H1 (cell line): ENCODE results near the gene TXN2. TPM values are rescaled to one million over a fixed set of nuclear protein-coding genes. Genes with fewer than 3 reads are reported as not detected.

Source experiments
- CTCF ChIA-PET: fragments of 300-600 bp; sonication (Branson Sonifier 250); formaldehyde crosslinking; loops from one replicate; lab custom pipeline; 2021; ENCODE audit not compliant: partially characterized antibody; lab: Charles Lee
- POLR2A ChIA-PET: fragments of 300-600 bp; sonication (Branson Sonifier 250); formaldehyde crosslinking; loops from one replicate; lab custom pipeline; 2021; ENCODE audit warnings: inconsistent platforms; ENCODE audit not compliant: partially characterized antibody; lab: Charles Lee
- DNase-seq, 2 experiments: peaks; one replicate each; pipeline versions ENCODE4 v3.0.0 to v3.0.0-alpha.2; 2010 to 2022; ENCODE audit warnings: low spot score in 2 of 2, low read depth in 1 of 2, mixed read lengths in 1 of 2
- FAIRE-seq: peaks from 2 replicates; lab custom pipeline; 2011; peaks lifted over from hg19 to GRCh38; lab: Jason Lieb, UNC
- H2AFZ ChIP-seq: 2 replicates; pipeline ENCODE4 v1.8.1; 2012; ENCODE audit warnings: low read length, inconsistent platforms
- H2AK5ac ChIP-seq: 2 replicates; pipeline ENCODE4 v1.6.1; 2013; ENCODE audit warnings: low read depth, low read length
- H2BK120ac ChIP-seq: replicated peaks from 2 replicates; pipeline ENCODE3; 2013; ENCODE audit warnings: low read depth, low read length, inconsistent platforms
- H2BK12ac ChIP-seq: 2 replicates; pipeline ENCODE4 v1.6.1; 2013; ENCODE audit warnings: low read depth, low read length
- H2BK15ac ChIP-seq: 2 replicates; pipeline ENCODE4 v1.6.1; 2013; ENCODE audit warnings: low read length
- H2BK20ac ChIP-seq: 2 replicates; pipeline ENCODE4 v1.6.1; 2013; ENCODE audit warnings: low read length
- H2BK5ac ChIP-seq: 2 replicates; pipeline ENCODE4 v1.6.1; 2013; ENCODE audit warnings: low read depth, low read length
- H3K14ac ChIP-seq: 2 replicates; pipeline ENCODE4 v1.6.1; 2013; ENCODE audit warnings: inconsistent platforms; ENCODE audit not compliant: insufficient read length
- H3K18ac ChIP-seq: 2 replicates; pipeline ENCODE4 v1.6.1; 2013; ENCODE audit warnings: low read length; ENCODE audit errors: extremely low read depth
- H3K23ac ChIP-seq: 2 replicates; pipeline ENCODE4 v1.6.1; 2013; ENCODE audit warnings: inconsistent platforms; ENCODE audit not compliant: insufficient read length
- H3K23me2 ChIP-seq: 2 replicates; pipeline ENCODE4 v1.6.1; 2013; ENCODE audit warnings: low read depth, low read length
- H3K27ac ChIP-seq: 2 replicates; pipeline ENCODE4 v1.6.1; 2011; ENCODE audit warnings: low read depth, low read length, inconsistent platforms
- H3K27me3 ChIP-seq, 4 experiments: replicated peaks in 1 of 4; 1 replicate in 1 of 4; 2 replicates in 3 of 4; pipeline versions ENCODE4 v1.6.1 to v1.8.1; 2011 to 2013; ENCODE audit warnings: low read length in 3 of 4, mild to moderate bottlenecking in 3 of 4, inconsistent platforms in 2 of 4, mixed read lengths in 2 of 4, moderate library complexity in 1 of 4; ENCODE audit not compliant: control insufficient read depth in 3 of 4, insufficient read depth in 3 of 4; ENCODE audit errors: extremely low read depth in 1 of 4
- H3K36me3 ChIP-seq, 4 experiments: 2 replicates each; pipeline versions ENCODE4 v1.6.1 to v1.8.1; 2011 to 2013; ENCODE audit warnings: mild to moderate bottlenecking in 4 of 4, low read length in 3 of 4, moderate library complexity in 2 of 4, control low read depth in 1 of 4, inconsistent platforms in 1 of 4; ENCODE audit not compliant: insufficient read depth in 4 of 4, control insufficient read depth in 2 of 4
- H3K4ac ChIP-seq: replicated peaks from 2 replicates; pipeline ENCODE3; 2013; ENCODE audit warnings: low read length, low read depth, mixed read lengths, inconsistent platforms; ENCODE audit not compliant: insufficient read length
- H3K4me1 ChIP-seq, 4 experiments: replicated peaks in 1 of 4; 1 replicate in 1 of 4; 2 replicates in 3 of 4; pipeline versions ENCODE4 v1.6.1 to v1.8.1; 2011 to 2013; ENCODE audit warnings: low read length in 3 of 4, inconsistent platforms in 2 of 4, mixed read lengths in 1 of 4; ENCODE audit not compliant: insufficient read depth in 4 of 4, control insufficient read depth in 3 of 4
- H3K4me2 ChIP-seq, 2 experiments: 2 replicates each; pipeline versions ENCODE4 v1.6.1 to v1.8.1; 2011 to 2013; ENCODE audit warnings: low read depth in 2 of 2, low read length in 2 of 2, control low read depth in 1 of 2, inconsistent platforms in 1 of 2, mild to moderate bottlenecking in 1 of 2; ENCODE audit not compliant: insufficient read depth in 1 of 2
- H3K4me3 ChIP-seq, 4 experiments: fragments of 200-600, 300-600 bp in 1 of 4; sonication (generic), shearing (Covaris generic), sonication (Bioruptor Twin) in 1 of 4; 2 replicates each; pipeline versions ENCODE4 v1.5.1 to v1.8.1; 2011 to 2016; ENCODE audit warnings: low read length in 4 of 4, low read depth in 3 of 4, control low read depth in 2 of 4, inconsistent platforms in 2 of 4, mild to moderate bottlenecking in 2 of 4, mixed read lengths in 1 of 4, moderate library complexity in 1 of 4; ENCODE audit not compliant: insufficient read depth in 2 of 4; ENCODE audit errors: extremely low read depth in 1 of 4
- H3K56ac ChIP-seq: replicated peaks from 2 replicates; pipeline ENCODE3; 2013; ENCODE audit warnings: low read depth, mild to moderate bottlenecking, mixed read lengths, low read length, inconsistent platforms; ENCODE audit not compliant: insufficient read length
- H3K79me1 ChIP-seq: 2 replicates; pipeline ENCODE4 v1.6.1; 2013; ENCODE audit warnings: low read depth, low read length, control low read depth
- H3K79me2 ChIP-seq, 2 experiments: 2 replicates each; pipeline versions ENCODE4 v1.6.1 to v1.8.1; 2012 to 2013; ENCODE audit warnings: low read length in 2 of 2, mild to moderate bottlenecking in 2 of 2, inconsistent platforms in 1 of 2; ENCODE audit not compliant: insufficient read depth in 2 of 2, control insufficient read depth in 1 of 2
- H3K9ac ChIP-seq, 4 experiments: replicated peaks in 1 of 4; 1 replicate in 1 of 4; 2 replicates in 3 of 4; pipeline versions ENCODE4 v1.6.1 to v1.8.1; 2011 to 2013; ENCODE audit warnings: low read depth in 3 of 4, low read length in 3 of 4, control low read depth in 2 of 4, mild to moderate bottlenecking in 2 of 4, moderate library complexity in 2 of 4, inconsistent platforms in 1 of 4; ENCODE audit errors: extremely low read depth in 1 of 4
- H3K9me3 ChIP-seq, 2 experiments: 2 replicates each; pipeline versions ENCODE4 v1.6.1 to v1.8.1; 2012 to 2013; ENCODE audit warnings: mild to moderate bottlenecking in 2 of 2, moderate library complexity in 2 of 2, control low read depth in 1 of 2, inconsistent platforms in 1 of 2, low read depth in 1 of 2, low read length in 1 of 2, mixed read lengths in 1 of 2; ENCODE audit not compliant: insufficient read depth in 2 of 2
- H4K20me1 ChIP-seq, 2 experiments: replicated peaks in 1 of 2; 2 replicates each; pipeline versions ENCODE3 to v1.8.1; 2011 to 2013; ENCODE audit warnings: inconsistent platforms in 2 of 2, low read length in 2 of 2, mild to moderate bottlenecking in 1 of 2; ENCODE audit not compliant: insufficient read depth in 2 of 2, control insufficient read depth in 1 of 2
- H4K5ac ChIP-seq: 2 replicates; pipeline ENCODE4 v1.6.1; 2013; ENCODE audit warnings: low read length, low read depth, mixed read lengths, inconsistent platforms; ENCODE audit not compliant: insufficient read length
- H4K8ac ChIP-seq: 2 replicates; pipeline ENCODE4 v1.8.0; 2013; ENCODE audit warnings: mild to moderate bottlenecking, moderate library complexity, low read length, inconsistent platforms; ENCODE audit not compliant: insufficient read depth; ENCODE audit errors: extremely low read depth
- H4K91ac ChIP-seq: replicated peaks from 2 replicates; pipeline ENCODE3; 2013; ENCODE audit warnings: low read length, mixed read lengths, inconsistent platforms; ENCODE audit not compliant: insufficient read length
- CHD1 ChIP-seq: IDR thresholded peaks from 2 replicates; pipeline ENCODE4 v1.6.1; 2012; ENCODE audit warnings: low read depth, low read length, improper control_type of control experiment
- CREB1 ChIP-seq: IDR thresholded peaks from 2 replicates; pipeline ENCODE4 v1.6.1; 2012; ENCODE audit warnings: inconsistent platforms
- JUND ChIP-seq: IDR thresholded peaks from 2 replicates; pipeline ENCODE4 v1.6.1; 2011; ENCODE audit warnings: mild to moderate bottlenecking, improper control_type of control experiment, low read length
- POLR2AphosphoS5 ChIP-seq: IDR thresholded peaks from 2 replicates; pipeline ENCODE4 v1.6.1; 2011; ENCODE audit warnings: low read depth, low read length
- RAD21 ChIP-seq, 2 experiments: IDR thresholded peaks in 1 of 2; conservative IDR thresholded peaks in 1 of 2; 2 replicates each; pipeline ENCODE4 v1.6.1; 2011; ENCODE audit warnings: low read depth in 2 of 2, low read length in 2 of 2, improper control_type of control experiment in 1 of 2, inconsistent platforms in 1 of 2, mild to moderate bottlenecking in 1 of 2, moderate library complexity in 1 of 2
- RNF2 ChIP-seq: fragments of 200-900, 300-1000 bp; sonication (generic); IDR thresholded peaks from 2 replicates; pipeline ENCODE4 v1.7.1; 2016; ENCODE audit warnings: borderline replicate concordance, low read depth, mild to moderate bottlenecking, antibody characterized with exemption, low read length; ENCODE audit not compliant: poor library complexity, severe bottlenecking; ENCODE audit errors: missing control alignments
- SIRT6 ChIP-seq: IDR thresholded peaks from one replicate; pipeline ENCODE4 v1.7.1; 2012; ENCODE audit warnings: low read length, inconsistent platforms
- SIX5 ChIP-seq: IDR thresholded peaks from 2 replicates; pipeline ENCODE4 v1.6.1; 2011; ENCODE audit warnings: mild to moderate bottlenecking, low read depth, low read length
- WGBS, 2 experiments: shearing (Covaris generic) in 1 of 2; methylation state at CpG; one replicate each; pipeline versions ENCODE4 v1.1.6 to v1.1.7; 2013 to 2015; ENCODE audit warnings: low lambda C conversion rate in 2 of 2, mixed read lengths in 2 of 2, inconsistent platforms in 1 of 2, low coverage in 1 of 2, missing lambda C conversion rate in 1 of 2; ENCODE audit not compliant: insufficient replicate concordance in 2 of 2, insufficient coverage in 1 of 2, insufficient read length in 1 of 2; ENCODE audit errors: extremely low coverage in 1 of 2, missing lambda C conversion rate in 1 of 2; 5-methylcytosine and 5-hydroxymethylcytosine counted together
- polyA plus RNA-seq, 7 experiments: library from polyadenylated mRNA; depleted of rRNA in 3 of 7; stranded (reverse) in 5 of 7; unstranded in 2 of 7; fragments of >200 nt in 5 of 7; fragments of 200-250 nt in 2 of 7; gene quantifications; 1 replicate in 5 of 7; 2 replicates in 1 of 7; 4 replicates in 1 of 7; pipeline versions ENCODE4 v1.2.1 to v1.2.3, GENCODE V29; 2011 to 2013; ENCODE audit warnings: missing spikeins in 2 of 7, mixed read lengths in 2 of 7
- total RNA-seq: library from RNA; stranded (reverse); fragmentation: NEBNext Ultra II Directional; extraction: Animal tissue kit (Norgen Biotek cat#: 25700); gene quantifications from 2 replicates; pipeline ENCODE4 v1.2.1, GENCODE V29; 2021

The TXN2 gene
- total and polyA plus RNA-seq, 2 of the 8 experiments (the other 6 are each of a cell fraction or from before 2014, with no cell fraction given) = 47.5 to 116 TPM

DNA sequence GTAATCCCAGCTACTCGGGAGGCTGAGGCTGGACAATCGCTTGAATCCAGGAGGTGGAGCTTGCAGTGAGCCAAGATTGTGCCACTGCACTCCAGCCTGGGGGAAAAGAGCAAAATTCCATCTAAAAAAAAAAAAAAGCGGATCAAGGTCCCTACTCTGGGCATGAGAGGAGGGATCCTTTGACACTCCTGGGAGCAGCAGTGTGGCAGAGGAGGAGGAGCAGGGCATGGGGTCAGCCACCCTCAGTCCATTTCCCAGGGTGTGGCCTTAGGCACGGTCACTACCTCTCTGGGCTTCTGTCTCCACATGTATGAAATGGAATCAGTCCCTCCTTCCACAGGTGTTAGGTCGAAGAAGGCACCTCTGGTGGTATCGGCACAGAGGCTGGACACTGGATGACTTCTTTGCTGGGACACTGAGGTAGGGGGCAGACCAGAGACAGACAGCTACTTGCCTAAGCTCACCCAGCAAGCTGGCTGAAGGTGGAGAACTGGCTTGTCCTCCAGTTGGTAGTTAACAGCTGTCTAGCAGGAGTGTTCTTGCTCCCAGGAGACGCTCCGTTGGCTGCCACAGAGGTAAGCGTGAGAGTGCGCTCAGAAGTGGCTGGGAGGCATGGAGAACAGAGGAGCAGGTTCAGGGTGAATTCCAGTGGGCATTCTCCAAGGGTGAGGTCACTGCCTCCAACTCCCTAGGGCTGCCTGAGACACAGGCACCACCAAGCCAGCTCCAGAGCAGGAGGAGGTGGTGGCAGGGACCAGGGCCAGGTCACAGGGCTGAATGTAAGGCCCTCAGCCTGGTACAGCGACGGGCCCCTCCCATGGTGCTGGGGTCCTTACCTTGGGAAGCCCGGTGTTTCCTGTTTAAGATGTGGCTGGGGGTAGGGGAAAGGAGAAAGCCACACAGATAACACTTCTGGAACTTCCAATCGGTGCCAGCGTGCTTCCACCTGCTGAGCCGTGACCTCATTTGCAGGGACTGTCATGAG is 19.5 kb downstream of the TXN2 start:
- Histone ChIP-seq H3K4me3 (no peak overlapping the region; a peak in 1 of 8 replicates), H3K23ac (no peak overlapping the region), H2BK120ac (no peak overlapping the region), H2BK20ac (peak overlapping the region; percentile 82; the same call in 1 of the 2 replicates), H3K4me2 (0 out of 4 replicates have a peak overlapping the region, but pooled peaks have one; percentile 9 to 13), H3K79me2 (no peaks in the 10 kb centered on the region), H4K20me1 (no peaks in the 10 kb centered on the region), H2BK15ac (peak overlapping the region; percentile 65), H3K14ac (no peak overlapping the region), H3K23me2 (0 out of 2 replicates have a peak, but pooled peaks cover 2% of the 10 kb centered on the region), H3K9ac (peak overlapping the region in 1 of 4 experiments; percentile 3; a peak in 1 of 7 replicates), H3K4ac (no peak overlapping the region), H3K4me1 (peaks cover 3 to 20% (median 12%) of the 10 kb centered on the region in 4 experiments; a peak in 6 of 7 replicates), H3K27ac (no peak overlapping the region), H4K91ac (peak overlapping the region; percentile 36), H3K9me3 (no peaks in the 10 kb centered on the region), H3K18ac (peak overlapping the region; percentile 20), H3K27me3 (no peaks in the 10 kb centered on the region), H4K5ac (no peak overlapping the region), H2BK5ac (peak overlapping the region; percentile 40), H2BK12ac (peak overlapping the region; percentile 89), H3K79me1 (no peaks in the 10 kb centered on the region), H3K36me3 (no peaks in the 10 kb centered on the region; a peak in 1 of 8 replicates), H4K8ac (no peak overlapping the region; the same call in 1 of the 2 replicates), H2AFZ (no peak overlapping the region), H2AK5ac (no peak overlapping the region; the same call in 1 of the 2 replicates), H3K56ac (no peak overlapping the region)
- WGBS, 2 experiments = 83% methylated on average over 16 of the region's 16 CpGs; no CpG with 5 or more reads in 1 of the 2 experiments
- CTCF ChIA-PET = interaction anchor here (0.8 to 3.0 kb wide), 7 partner anchors 10 to 223 kb away, joined by 3 to 22 read pairs (median 3); partner anchors contain the start of gene APOL2
- POLR2A ChIA-PET = interaction anchor here (0.7 to 1.7 kb wide), 6 partner anchors 27 to 133 kb away, joined by 3 to 5 read pairs (median 3); partner anchors contain the start of genes EIF3D and MYH9
- DNase-seq (peak; percentile 61 to 64), FAIRE-seq (no peak)
- no peak for TF ChIP-seq CREB1
- peak; percentile 28; the same call in 1 of the 2 replicates for TF ChIP-seq POLR2AphosphoS5
- TF ChIP-seq JUND = peak; percentile 91
- TF ChIP-seq CHD1 = no peak
- no peak for TF ChIP-seq RAD21 (IDR thresholded peaks at IDR 0.05 in 1 of 2, conservative IDR thresholded peaks at IDR 0.05 in 1 of 2; ENCODE audit: low read depth in 2 of 2, low read length in 2 of 2)
- TF ChIP-seq SIX5 = no peak
- TF ChIP-seq SIRT6 = no peak
- no peak for TF ChIP-seq RNF2
